ENCODE results near the gene REXO5. TPM values are rescaled to one million over a fixed set of nuclear protein-coding genes. Genes with fewer than 3 reads are reported as not detected.

Gene REXO5
- total RNA-seq, 1 experiment from 2014 or later = 8.5 TPM

DNA sequence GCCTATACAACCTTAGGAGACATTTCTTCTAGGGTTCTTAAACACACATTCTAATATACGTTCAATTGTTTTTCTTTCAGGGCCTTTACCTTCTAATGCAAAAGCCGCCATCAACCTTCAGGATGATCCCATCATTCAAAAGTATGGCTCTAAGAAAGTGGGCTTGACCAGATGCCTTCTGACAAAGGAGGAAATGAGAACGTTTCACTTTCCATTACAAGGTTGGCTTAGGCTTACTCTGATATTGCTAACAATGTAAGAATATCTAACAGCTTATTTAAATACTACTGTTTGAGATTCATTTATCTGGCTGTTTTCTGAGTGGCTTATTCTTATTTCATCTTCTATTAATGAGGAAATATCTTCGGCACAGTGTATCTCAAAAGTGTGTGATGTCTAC lies 15.4 kb downstream of the REXO5 start:
- Mint-ChIP-seq H3K9me3 (peaks cover 3% of the 10 kb centered on the region; the same call in 1 of the 2 replicates), H3K27me3 (ENCODE audit: low read depth) (no peaks in the 10 kb centered on the region), H3K4me1 (no peaks in the 10 kb centered on the region), H3K36me3 (peaks cover 21% of the 10 kb centered on the region), H3K27ac (no peak overlapping the region), H3K4me3 (no peak overlapping the region)
- TF ChIP-seq, protein P1, sequence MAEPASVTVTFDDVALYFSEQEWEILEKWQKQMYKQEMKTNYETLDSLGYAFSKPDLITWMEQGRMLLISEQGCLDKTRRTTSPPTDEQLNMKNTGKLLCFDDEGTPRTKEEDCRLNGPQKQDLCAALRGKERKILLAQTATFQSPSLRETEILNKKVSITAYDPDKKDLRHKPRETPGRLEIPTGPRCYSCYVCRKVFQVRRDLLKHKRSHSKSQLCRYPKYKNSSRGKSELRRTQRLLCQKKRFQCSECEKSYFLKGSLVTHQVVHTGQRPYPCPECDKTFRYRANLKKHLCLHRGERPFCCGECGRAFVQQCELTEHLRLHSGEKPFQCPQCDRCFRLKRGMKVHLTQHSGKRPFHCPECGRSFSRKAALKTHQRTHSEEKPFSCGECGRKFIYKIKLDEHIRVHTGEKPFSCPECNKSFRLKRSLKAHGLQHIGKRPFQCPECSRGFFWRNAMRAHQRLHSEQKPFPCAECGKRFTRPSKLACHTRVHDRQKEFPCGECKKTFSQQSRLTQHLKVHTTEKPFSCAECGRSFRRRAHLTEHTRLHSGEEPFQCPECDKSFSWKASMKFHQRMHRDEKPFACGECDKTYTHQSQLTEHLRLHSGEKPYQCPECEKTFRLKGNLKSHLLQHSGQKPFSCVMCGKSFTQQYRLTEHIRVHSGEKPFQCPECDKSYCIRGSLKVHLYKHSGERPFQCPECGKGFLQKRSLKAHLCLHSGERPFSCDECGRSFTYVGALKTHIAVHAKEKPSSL (CRISPR knock-in tag; conservative IDR thresholded peaks at IDR 0.05) = no peak
- no peak for TF ChIP-seq TCF7 (CRISPR knock-in tag; IDR thresholded peaks at IDR 0.05; ENCODE audit: low read depth)
- no peak for TF ChIP-seq ZNF416 (CRISPR knock-in tag; IDR thresholded peaks at IDR 0.05)
- TF ChIP-seq, protein P2, sequence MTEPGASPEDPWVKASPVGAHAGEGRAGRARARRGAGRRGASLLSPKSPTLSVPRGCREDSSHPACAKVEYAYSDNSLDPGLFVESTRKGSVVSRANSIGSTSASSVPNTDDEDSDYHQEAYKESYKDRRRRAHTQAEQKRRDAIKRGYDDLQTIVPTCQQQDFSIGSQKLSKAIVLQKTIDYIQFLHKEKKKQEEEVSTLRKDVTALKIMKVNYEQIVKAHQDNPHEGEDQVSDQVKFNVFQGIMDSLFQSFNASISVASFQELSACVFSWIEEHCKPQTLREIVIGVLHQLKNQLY (CRISPR knock-in tag; IDR thresholded peaks at IDR 0.05) = no peak
- TF ChIP-seq, protein P3, sequence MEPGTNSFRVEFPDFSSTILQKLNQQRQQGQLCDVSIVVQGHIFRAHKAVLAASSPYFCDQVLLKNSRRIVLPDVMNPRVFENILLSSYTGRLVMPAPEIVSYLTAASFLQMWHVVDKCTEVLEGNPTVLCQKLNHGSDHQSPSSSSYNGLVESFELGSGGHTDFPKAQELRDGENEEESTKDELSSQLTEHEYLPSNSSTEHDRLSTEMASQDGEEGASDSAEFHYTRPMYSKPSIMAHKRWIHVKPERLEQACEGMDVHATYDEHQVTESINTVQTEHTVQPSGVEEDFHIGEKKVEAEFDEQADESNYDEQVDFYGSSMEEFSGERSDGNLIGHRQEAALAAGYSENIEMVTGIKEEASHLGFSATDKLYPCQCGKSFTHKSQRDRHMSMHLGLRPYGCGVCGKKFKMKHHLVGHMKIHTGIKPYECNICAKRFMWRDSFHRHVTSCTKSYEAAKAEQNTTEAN (CRISPR knock-in tag; IDR thresholded peaks at IDR 0.05) = no peak
- TF ChIP-seq ESRRA (CRISPR knock-in tag; IDR thresholded peaks at IDR 0.05; ENCODE audit: borderline replicate concordance) = no peak
- TF ChIP-seq FOXK1 (CRISPR knock-in tag; IDR thresholded peaks at IDR 0.05) = no peak
- no peak for TF ChIP-seq TP53 (CRISPR knock-in tag; IDR thresholded peaks at IDR 0.05)
- TF ChIP-seq, protein P4, sequence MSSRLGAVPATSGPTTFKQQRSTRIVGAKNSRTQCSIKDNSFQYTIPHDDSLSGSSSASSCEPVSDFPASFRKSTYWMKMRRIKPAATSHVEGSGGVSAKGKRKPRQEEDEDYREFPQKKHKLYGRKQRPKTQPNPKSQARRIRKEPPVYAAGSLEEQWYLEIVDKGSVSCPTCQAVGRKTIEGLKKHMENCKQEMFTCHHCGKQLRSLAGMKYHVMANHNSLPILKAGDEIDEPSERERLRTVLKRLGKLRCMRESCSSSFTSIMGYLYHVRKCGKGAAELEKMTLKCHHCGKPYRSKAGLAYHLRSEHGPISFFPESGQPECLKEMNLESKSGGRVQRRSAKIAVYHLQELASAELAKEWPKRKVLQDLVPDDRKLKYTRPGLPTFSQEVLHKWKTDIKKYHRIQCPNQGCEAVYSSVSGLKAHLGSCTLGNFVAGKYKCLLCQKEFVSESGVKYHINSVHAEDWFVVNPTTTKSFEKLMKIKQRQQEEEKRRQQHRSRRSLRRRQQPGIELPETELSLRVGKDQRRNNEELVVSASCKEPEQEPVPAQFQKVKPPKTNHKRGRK (CRISPR knock-in tag; IDR thresholded peaks at IDR 0.05; ENCODE audit: borderline replicate concordance) = no peak
- TF ChIP-seq, protein P5, sequence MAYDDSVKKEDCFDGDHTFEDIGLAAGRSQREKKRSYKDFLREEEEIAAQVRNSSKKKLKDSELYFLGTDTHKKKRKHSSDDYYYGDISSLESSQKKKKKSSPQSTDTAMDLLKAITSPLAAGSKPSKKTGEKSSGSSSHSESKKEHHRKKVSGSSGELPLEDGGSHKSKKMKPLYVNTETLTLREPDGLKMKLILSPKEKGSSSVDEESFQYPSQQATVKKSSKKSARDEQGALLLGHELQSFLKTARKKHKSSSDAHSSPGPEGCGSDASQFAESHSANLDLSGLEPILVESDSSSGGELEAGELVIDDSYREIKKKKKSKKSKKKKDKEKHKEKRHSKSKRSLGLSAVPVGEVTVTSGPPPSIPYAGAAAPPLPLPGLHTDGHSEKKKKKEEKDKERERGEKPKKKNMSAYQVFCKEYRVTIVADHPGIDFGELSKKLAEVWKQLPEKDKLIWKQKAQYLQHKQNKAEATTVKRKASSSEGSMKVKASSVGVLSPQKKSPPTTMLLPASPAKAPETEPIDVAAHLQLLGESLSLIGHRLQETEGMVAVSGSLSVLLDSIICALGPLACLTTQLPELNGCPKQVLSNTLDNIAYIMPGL (CRISPR knock-in tag; IDR thresholded peaks at IDR 0.05) = no peak
- TF ChIP-seq ZNF121 (CRISPR knock-in tag; IDR thresholded peaks at IDR 0.05) = no peak
- TF ChIP-seq FOXP1 (CRISPR knock-in tag; IDR thresholded peaks at IDR 0.05; ENCODE audit: borderline replicate concordance) = no peak
- TF ChIP-seq, protein P6, sequence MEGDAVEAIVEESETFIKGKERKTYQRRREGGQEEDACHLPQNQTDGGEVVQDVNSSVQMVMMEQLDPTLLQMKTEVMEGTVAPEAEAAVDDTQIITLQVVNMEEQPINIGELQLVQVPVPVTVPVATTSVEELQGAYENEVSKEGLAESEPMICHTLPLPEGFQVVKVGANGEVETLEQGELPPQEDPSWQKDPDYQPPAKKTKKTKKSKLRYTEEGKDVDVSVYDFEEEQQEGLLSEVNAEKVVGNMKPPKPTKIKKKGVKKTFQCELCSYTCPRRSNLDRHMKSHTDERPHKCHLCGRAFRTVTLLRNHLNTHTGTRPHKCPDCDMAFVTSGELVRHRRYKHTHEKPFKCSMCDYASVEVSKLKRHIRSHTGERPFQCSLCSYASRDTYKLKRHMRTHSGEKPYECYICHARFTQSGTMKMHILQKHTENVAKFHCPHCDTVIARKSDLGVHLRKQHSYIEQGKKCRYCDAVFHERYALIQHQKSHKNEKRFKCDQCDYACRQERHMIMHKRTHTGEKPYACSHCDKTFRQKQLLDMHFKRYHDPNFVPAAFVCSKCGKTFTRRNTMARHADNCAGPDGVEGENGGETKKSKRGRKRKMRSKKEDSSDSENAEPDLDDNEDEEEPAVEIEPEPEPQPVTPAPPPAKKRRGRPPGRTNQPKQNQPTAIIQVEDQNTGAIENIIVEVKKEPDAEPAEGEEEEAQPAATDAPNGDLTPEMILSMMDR (IDR thresholded peaks at IDR 0.05) = no peak
- TF ChIP-seq IRF2 (CRISPR knock-in tag; IDR thresholded peaks at IDR 0.05; ENCODE audit: borderline replicate concordance, low read depth) = no peak
- no peak for TF ChIP-seq ATF1 (CRISPR knock-in tag; IDR thresholded peaks at IDR 0.05)
- no peak for TF ChIP-seq PRRX2 (CRISPR knock-in tag; IDR thresholded peaks at IDR 0.05)
- DNase-seq (ENCODE audit: low spot score) = no peak
- CTCF ChIA-PET = no interaction called here
- POLR2A ChIA-PET = no interaction called here
- no peak for ATAC-seq
